Left ventricle myocardium inferior (tissue), 1 donor: Measurements from ENCODE around the gene PLEKHG5. TPM values are rescaled to one million over a fixed set of nuclear protein-coding genes. Genes with fewer than 3 reads are reported as not detected.

Source experiments
- DNase-seq: peaks from one replicate; pipeline ENCODE4 v3.0.0-alpha.2; 2020
- H3K27ac ChIP-seq: fragments of 200-600 bp; replicated peaks from 2 replicates; pipeline ENCODE4 v1.8.0; 2021
- H3K27me3 ChIP-seq: fragments of 200-600 bp; 2 replicates; pipeline ENCODE4 v1.8.0; 2021; ENCODE audit warnings: low read depth
- H3K36me3 ChIP-seq: fragments of 200-600 bp; 2 replicates; pipeline ENCODE4 v1.8.0; 2021
- H3K4me1 ChIP-seq: fragments of 200-600 bp; 2 replicates; pipeline ENCODE4 v1.8.0; 2021
- H3K4me3 ChIP-seq: fragments of 200-600 bp; 2 replicates; pipeline ENCODE4 v1.8.0; 2021; ENCODE audit warnings: mild to moderate bottlenecking, moderate library complexity
- H3K9me3 ChIP-seq: fragments of 200-600 bp; replicated peaks from 2 replicates; pipeline ENCODE4 v1.8.0; 2021
- CTCF ChIP-seq: fragments of 200-600 bp; IDR thresholded peaks from 2 replicates; pipeline ENCODE4 v1.8.0; 2021; ENCODE audit warnings: antibody characterized with exemption, mild to moderate bottlenecking, borderline replicate concordance
- intact Hi-C: fragments of 100-400 bp; cut with micrococcal nuclease; formaldehyde crosslinking; loops from one replicate; pipeline ENCODE4 v1.11.0; 2022
- total RNA-seq: library from RNA; stranded (reverse); fragmentation: NEBNext Ultra II Directional; extraction: Animal tissue kit (Norgen Biotek cat#: 25700); gene quantifications from one replicate; pipeline ENCODE4 v1.2.1, GENCODE V29; 2021
- donor health status: DM: no; HTN: yes; CAD: no; lungs with severe emphysema.

The PLEKHG5 gene
- total RNA-seq, 1 donor from 2014 or later = 16.2 TPM

GRCh38 chr1:6507461-6507911 is 16.0 kb upstream of the PLEKHG5 start:
- TF ChIP-seq CTCF = no peak
- H3K4me3 ChIP-seq = no peak overlapping the region
- no peaks in the 10 kb centered on the region for H3K9me3 ChIP-seq
- H3K27ac ChIP-seq = no peak overlapping the region
- intact Hi-C loops = no loop called here
- no peaks in the 10 kb centered on the region for H3K36me3 ChIP-seq
- H3K27me3 ChIP-seq = no peaks in the 10 kb centered on the region
- peaks cover 19% of the 10 kb centered on the region for H3K4me1 ChIP-seq
- no peak for DNase-seq

GRCh38 chr1:6507037-6507428 is 15.6 kb upstream of the PLEKHG5 start:
- H3K4me3 ChIP-seq = no peak overlapping the region
- no peak for DNase-seq
- intact Hi-C loops = no loop called here
- no peak for TF ChIP-seq CTCF
- H3K4me1 ChIP-seq = peaks cover 24% of the 10 kb centered on the region
- H3K9me3 ChIP-seq = no peaks in the 10 kb centered on the region
- no peak overlapping the region for H3K27ac ChIP-seq
- no peaks in the 10 kb centered on the region for H3K27me3 ChIP-seq
- H3K36me3 ChIP-seq = no peaks in the 10 kb centered on the region

GRCh38 chr1:6506210-6507036 is 15.0 kb upstream of the PLEKHG5 start:
- no peak overlapping the region for H3K27ac ChIP-seq
- H3K36me3 ChIP-seq = no peaks in the 10 kb centered on the region
- no peak for TF ChIP-seq CTCF
- no peak overlapping the region for H3K4me3 ChIP-seq
- no peaks in the 10 kb centered on the region for H3K27me3 ChIP-seq
- peaks cover 30% of the 10 kb centered on the region for H3K4me1 ChIP-seq
- DNase-seq = no peak
- no peaks in the 10 kb centered on the region for H3K9me3 ChIP-seq
- intact Hi-C loops = no loop called here

GRCh38 chr1:6505367-6506209 is 14.1 kb upstream of the PLEKHG5 start:
- Histone ChIP-seq H3K4me1 (peaks cover 38% of the 10 kb centered on the region), H3K27me3 (no peaks in the 10 kb centered on the region), H3K9me3 (no peaks in the 10 kb centered on the region), H3K36me3 (no peaks in the 10 kb centered on the region), H3K27ac (no peak overlapping the region), H3K4me3 (no peak overlapping the region)
- TF ChIP-seq CTCF = no peak
- DNase-seq = no peak
- intact Hi-C loops = no loop called here

GRCh38 chr1:6504887-6505286 is 13.4 kb upstream of the PLEKHG5 start:
- no peak for TF ChIP-seq CTCF
- no peak for DNase-seq
- intact Hi-C loops = no loop called here
- Histone ChIP-seq H3K9me3 (no peaks in the 10 kb centered on the region), H3K27me3 (no peaks in the 10 kb centered on the region), H3K4me1 (peaks cover 43% of the 10 kb centered on the region), H3K27ac (no peak overlapping the region), H3K36me3 (no peaks in the 10 kb centered on the region), H3K4me3 (no peak overlapping the region)
